CD4-positive, alpha-beta T cell (primary cell): ENCODE measurements around the gene HPX. TPM values are rescaled to one million over a fixed set of nuclear protein-coding genes. Genes with fewer than 3 reads are reported as not detected.

Experiments
- ATAC-seq: fragments of 200-7000 bp; cut with Tn5 transposase; one replicate; pipeline ENCODE4 v1.10.0; 2022; ENCODE audit warnings: mild to moderate bottlenecking; ENCODE audit not compliant: poor library complexity
- CTCF ChIA-PET: fragments of 350-600 bp; sonication (Branson Sonifier 250); formaldehyde crosslinking; loops from one replicate; lab custom pipeline; 2021; ENCODE audit warnings: antibody characterized with exemption, inconsistent platforms; lab: Charles Lee
- POLR2A ChIA-PET: fragments of 350-600 bp; sonication (Branson Sonifier 250); formaldehyde crosslinking; loops from one replicate; lab custom pipeline; 2021; ENCODE audit warnings: antibody characterized with exemption, inconsistent platforms; lab: Charles Lee
- DNase-seq, 14 experiments: peaks; one replicate each; pipeline ENCODE4 v3.0.0-alpha.2; 2013 to 2020; ENCODE audit warnings: mixed read lengths in 2 of 14
- H3K27ac ChIP-seq, 2 donors: one replicate each; pipeline versions ENCODE4 v1.5.1 to v1.7.0; 2013; ENCODE audit warnings: low read length in 2 of 2, low read depth in 1 of 2, mild to moderate bottlenecking in 1 of 2
- H3K27me3 ChIP-seq, 2 experiments: 1 replicate in 1 of 2; 2 replicates in 1 of 2; pipeline versions ENCODE4 v1.6.1 to v1.7.0; 2013; ENCODE audit warnings: low read length in 2 of 2, control low read depth in 1 of 2, mild to moderate bottlenecking in 1 of 2, moderate library complexity in 1 of 2; ENCODE audit not compliant: insufficient read depth in 2 of 2, control insufficient read depth in 1 of 2
- H3K36me3 ChIP-seq: one replicate; pipeline ENCODE4 v1.6.1; 2013; ENCODE audit warnings: low read length, control low read depth; ENCODE audit not compliant: insufficient read depth
- H3K4me1 ChIP-seq: one replicate; pipeline ENCODE4 v1.6.1; 2013; ENCODE audit warnings: low read length, control low read depth; ENCODE audit not compliant: insufficient read depth
- H3K4me3 ChIP-seq: one replicate; pipeline ENCODE4 v1.5.1; 2013; ENCODE audit warnings: mild to moderate bottlenecking, low read length, moderate library complexity
- H3K9me3 ChIP-seq, 2 experiments: 1 replicate in 1 of 2; 2 replicates in 1 of 2; pipeline versions ENCODE4 v1.6.1 to v1.7.0; 2013; ENCODE audit warnings: low read length in 2 of 2, mild to moderate bottlenecking in 2 of 2, control low read depth in 1 of 2, moderate library complexity in 1 of 2; ENCODE audit not compliant: control insufficient read depth in 1 of 2, insufficient read depth in 1 of 2
- H3K27ac Mint-ChIP-seq: one replicate; pipeline ENCODE4 v1.8.0; 2020; ENCODE audit warnings: mixed read lengths
- H3K27me3 Mint-ChIP-seq: one replicate; pipeline ENCODE4 v1.8.0; 2021; ENCODE audit warnings: mixed read lengths
- H3K36me3 Mint-ChIP-seq: one replicate; pipeline ENCODE4 v1.8.0; 2021; ENCODE audit warnings: low read depth, mixed read lengths
- H3K4me1 Mint-ChIP-seq: one replicate; pipeline ENCODE4 v1.8.0; 2021; ENCODE audit warnings: low read depth, mixed read lengths
- H3K4me3 Mint-ChIP-seq: one replicate; pipeline ENCODE4 v1.8.0; 2020; ENCODE audit warnings: mild to moderate bottlenecking, mixed read lengths
- H3K9me3 Mint-ChIP-seq: one replicate; pipeline ENCODE4 v1.8.0; 2020; ENCODE audit warnings: mixed read lengths
- CTCF ChIP-seq: fragments of 200-600 bp; IDR thresholded peaks from one replicate; pipeline ENCODE4 v1.8.0; 2022; ENCODE audit warnings: antibody characterized with exemption, mild to moderate bottlenecking
- intact Hi-C, 2 experiments: fragments of 100-400 bp; cut with DNase I in 1 of 2; cut with micrococcal nuclease in 1 of 2; formaldehyde crosslinking; loops; one replicate each; pipeline versions ENCODE4 v1.15.1 to v1.9.0; 2023 to 2025; cut with DNase I, micrococcal nuclease
- total RNA-seq, 174 experiments: library from RNA in 2 of 174; stranded (reverse) in 2 of 174; gene quantifications; one replicate each; pipeline ENCODE4 v1.2.3 and lab custom pipeline; 2021 to 2026

Gene HPX
- total RNA-seq, 2 experiments from 2014 or later, result 0.52 to 0.87 TPM

DNA sequence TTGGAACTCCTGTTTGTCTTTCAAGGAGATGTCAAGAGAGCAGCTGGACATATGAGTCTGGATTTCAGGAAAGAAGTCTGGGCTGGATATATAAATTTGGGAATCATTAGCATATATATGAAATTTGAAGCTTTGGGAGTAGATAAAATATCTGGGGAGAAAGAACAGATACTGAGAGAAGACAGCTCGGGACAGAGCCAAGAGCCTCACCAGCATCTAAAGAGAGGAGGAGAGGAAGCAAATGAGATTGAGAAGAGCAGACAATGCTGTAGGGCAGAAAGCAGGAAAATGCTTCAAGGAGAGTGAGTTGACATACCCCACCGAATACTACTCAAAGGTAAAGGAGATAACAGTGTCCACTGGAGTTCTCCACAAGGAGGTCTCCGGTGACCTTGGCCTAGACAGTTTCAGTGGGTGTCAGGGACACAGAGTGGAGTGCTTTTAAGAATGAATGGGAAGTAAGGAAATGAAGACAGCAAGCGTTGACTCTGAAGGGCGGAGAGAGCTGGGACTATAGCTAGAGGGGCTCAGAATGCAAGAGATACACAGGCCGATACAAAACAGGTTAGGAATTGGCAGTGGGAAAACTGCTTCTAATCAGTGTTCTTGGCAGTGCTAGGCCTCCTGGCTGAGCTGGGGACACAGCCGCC, 22.8 kb downstream of the HPX start:
- no peaks in the 10 kb centered on the region for H3K9me3 Mint-ChIP-seq
- H3K36me3 Mint-ChIP-seq, result no peaks in the 10 kb centered on the region
- Histone ChIP-seq H3K4me3 (peak overlapping the region; percentile 70), H3K27ac (peak overlapping the region; percentile 26 to 92), H3K36me3 (no peaks in the 10 kb centered on the region), H3K4me1 (peaks cover 60% of the 10 kb centered on the region), H3K27me3 (no peaks in the 10 kb centered on the region), H3K9me3 (no peaks in the 10 kb centered on the region)
- H3K27me3 Mint-ChIP-seq, result no peaks in the 10 kb centered on the region
- intact Hi-C loops, result loop anchor here (1.0 to 10.0 kb wide), 7 partner anchors 15 to 1097 kb away; partner anchors contain the start of genes CNGA4 (in 1 of the 2), FHIP1B (in 1 of the 2), PPFIBP2 (in 1 of the 2) and SMPD1 (in 1 of the 2)
- DNase-seq (peak in 1 of 14 experiments; percentile 34), ATAC-seq (no peak)
- ChIA-PET CTCF (interaction anchor here (5.8 kb wide), 1 partner anchor 26 kb away, joined by 21 read pairs; no protein-coding TSS in a partner anchor), POLR2A (interaction anchor here (1.5 to 6.4 kb wide), 10 partner anchors 8 to 265 kb away, joined by 3 to 163 read pairs (median 14); partner anchors contain the start of genes ARFIP2, MRPL17, SMPD1 and TAF10)
- H3K4me1 Mint-ChIP-seq, result peaks cover 10% of the 10 kb centered on the region
- TF ChIP-seq CTCF, result no peak
- no peak overlapping the region for H3K27ac Mint-ChIP-seq
- no peak overlapping the region for H3K4me3 Mint-ChIP-seq

DNA sequence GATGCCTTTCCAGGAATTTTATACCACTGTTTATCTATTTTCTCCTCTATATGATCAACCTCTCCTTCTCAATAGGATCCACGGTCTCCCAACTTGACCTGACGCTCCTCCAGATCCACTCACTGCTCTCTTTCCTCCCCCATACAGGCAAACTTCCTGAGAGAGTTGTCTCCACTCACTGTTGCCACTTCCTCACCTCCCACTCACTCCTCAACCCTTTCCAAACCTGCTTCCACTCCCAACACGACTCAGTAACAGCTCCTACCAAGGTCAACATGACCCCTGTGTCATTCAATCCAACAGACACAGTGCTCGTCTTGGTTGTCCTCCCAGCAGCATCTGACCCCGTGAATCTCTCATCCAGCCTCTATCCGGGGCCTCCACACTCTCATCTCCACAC, 25.0 kb downstream of the HPX start:
- H3K9me3 Mint-ChIP-seq, result no peaks in the 10 kb centered on the region
- no peak for DNase-seq
- H3K27me3 Mint-ChIP-seq, result no peaks in the 10 kb centered on the region
- Histone ChIP-seq H3K27ac (peak overlapping the region in 1 of 2 donors; percentile 3), H3K4me3 (no peak overlapping the region), H3K4me1 (peaks cover 79% of the 10 kb centered on the region), H3K27me3 (no peaks in the 10 kb centered on the region), H3K36me3 (peaks cover 11% of the 10 kb centered on the region), H3K9me3 (no peaks in the 10 kb centered on the region)
- peaks cover 14% of the 10 kb centered on the region for H3K36me3 Mint-ChIP-seq
- peaks cover 15% of the 10 kb centered on the region for H3K4me1 Mint-ChIP-seq
- POLR2A ChIA-PET, result interaction anchor here (5.4 to 6.4 kb wide), 2 partner anchors 12 to 24 kb away, joined by 85 to 163 read pairs; partner anchors contain the start of gene SMPD1
- H3K4me3 Mint-ChIP-seq, result no peak overlapping the region
- CTCF ChIA-PET, result interaction anchor here (1.3 to 5.8 kb wide), 2 partner anchors 23 to 28 kb away, joined by 3 to 21 read pairs; no protein-coding TSS in a partner anchor
- intact Hi-C loops, result loop anchor here (5.0 to 10.0 kb wide), 4 partner anchors 33 to 1099 kb away; partner anchors contain the start of genes CNGA4 (in 1 of the 2), FHIP1B (in 1 of the 2), PPFIBP2 (in 1 of the 2) and TAF10 (in 1 of the 2)
- no peak for TF ChIP-seq CTCF
- no peak for ATAC-seq
- H3K27ac Mint-ChIP-seq, result no peak overlapping the region

DNA sequence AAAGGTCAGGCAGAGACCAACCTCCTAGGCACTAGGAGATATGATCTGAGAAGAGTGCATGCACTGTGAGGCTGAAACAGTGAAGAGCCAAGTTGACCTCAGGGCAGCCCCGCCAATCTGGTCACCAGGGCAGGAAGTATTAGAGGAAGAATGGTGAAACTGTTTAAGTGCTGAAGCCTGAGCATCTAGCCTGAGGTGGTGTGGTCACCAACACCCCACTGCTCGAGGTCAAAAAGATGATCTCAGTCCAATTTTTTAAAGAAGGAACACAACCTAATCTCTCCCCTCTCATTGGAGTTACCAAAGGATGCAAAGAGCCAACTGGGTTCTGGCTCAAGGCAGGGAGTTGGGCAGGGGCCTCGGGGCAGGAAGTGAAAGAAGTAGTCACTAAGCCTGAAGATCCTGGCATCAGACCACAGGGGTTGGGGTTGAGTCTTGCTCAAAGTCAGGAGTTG, 25.9 kb downstream of the HPX start:
- no peaks in the 10 kb centered on the region for H3K9me3 Mint-ChIP-seq
- H3K27me3 Mint-ChIP-seq, result no peaks in the 10 kb centered on the region
- intact Hi-C loops, result loop anchor here (5.0 to 10.0 kb wide), 5 partner anchors 33 to 1100 kb away; partner anchors contain the start of genes CNGA4 (in 1 of the 2), FHIP1B (in 1 of the 2), PPFIBP2 (in 1 of the 2) and TAF10 (in 1 of the 2)
- H3K27ac Mint-ChIP-seq, result no peak overlapping the region
- TF ChIP-seq CTCF, result no peak
- peaks cover 22% of the 10 kb centered on the region for H3K36me3 Mint-ChIP-seq
- DNase-seq (peak in 4 of 14 experiments; percentile 34 to 45 (median 44)), ATAC-seq (no peak)
- Histone ChIP-seq H3K36me3 (peaks cover 20% of the 10 kb centered on the region), H3K27me3 (no peaks in the 10 kb centered on the region), H3K4me3 (no peak overlapping the region), H3K27ac (peak overlapping the region; percentile 66 to 82), H3K9me3 (no peaks in the 10 kb centered on the region), H3K4me1 (peaks cover 85% of the 10 kb centered on the region)
- CTCF ChIA-PET, result interaction anchor here (1.9 kb wide), 1 partner anchor 12 kb away, joined by 8 read pairs; no protein-coding TSS in a partner anchor
- no peak overlapping the region for H3K4me3 Mint-ChIP-seq
- peaks cover 17% of the 10 kb centered on the region for H3K4me1 Mint-ChIP-seq
- POLR2A ChIA-PET, result interaction anchor here (1.0 to 6.4 kb wide), 5 partner anchors 11 to 67 kb away, joined by 3 to 163 read pairs (median 85); partner anchors contain the start of genes ARFIP2, SMPD1 and TIMM10B
